A549 (cell line): ENCODE data around the gene LTK. TPM values are rescaled to one million over a fixed set of nuclear protein-coding genes. Genes with fewer than 3 reads are reported as not detected.

ENCODE experiments used
- ATAC-seq, 2 experiments: fragments of 200-7000 bp in 1 of 2; fragments of >200 bp in 1 of 2; cut with Nextera tagmentation in 1 of 2; cut with Tn5 transposase in 1 of 2; 3 replicates each; pipeline versions ENCODE4 v1.8.0 to v1.9.1; 2018 to 2020; ENCODE audit warnings: mild to moderate bottlenecking in 1 of 2, moderate library complexity in 1 of 2
- CTCF ChIA-PET: fragments of 300-600 bp; sonication (Branson Sonifier 250); formaldehyde crosslinking; extraction: SDS; loops from one replicate; lab custom pipeline; 2021; ENCODE audit warnings: antibody characterized with exemption, inconsistent platforms; lab: Yijun Ruan, JAX
- POLR2A ChIA-PET: fragments of 350-600 bp; formaldehyde crosslinking; extraction: SDS; loops from one replicate; lab custom pipeline; 2021; ENCODE audit warnings: antibody characterized with exemption, inconsistent platforms; lab: Yijun Ruan, JAX
- DNase-seq, 2 experiments: peaks; one replicate each; pipeline versions ENCODE4 v3.0.0 to v3.0.0-alpha.2; 2011 to 2016; ENCODE audit warnings: low read depth in 1 of 2, low spot score in 1 of 2
- FAIRE-seq: peaks from 2 replicates; lab custom pipeline; 2011; peaks lifted over from hg19 to GRCh38; lab: Jason Lieb, UNC
- H3K27ac ChIP-seq, 2 experiments: fragments of >200 bp; sonication (Bioruptor Twin); formaldehyde crosslinking; 3 replicates each; pipeline ENCODE4 v1.5.1; 2016 to 2017
- H3K4me1 ChIP-seq: fragments of >200 bp; sonication (Bioruptor Twin); formaldehyde crosslinking; 3 replicates; pipeline ENCODE4 v1.6.1; 2016
- H3K4me2 ChIP-seq: fragments of >200 bp; sonication (Bioruptor Twin); formaldehyde crosslinking; 3 replicates; pipeline ENCODE4 v1.6.1; 2016
- H3K4me3 ChIP-seq: fragments of >200 bp; sonication (Bioruptor Twin); formaldehyde crosslinking; 3 replicates; pipeline ENCODE4 v1.5.1; 2016
- H3K9me3 ChIP-seq: fragments of >200 bp; sonication (Bioruptor Twin); formaldehyde crosslinking; 3 replicates; pipeline ENCODE4 v1.6.1; 2016
- CEBPB ChIP-seq, 2 experiments: fragments of >200 bp in 1 of 2; sonication (Bioruptor Twin) in 1 of 2; formaldehyde crosslinking in 1 of 2; IDR thresholded peaks; 2 replicates each; pipeline ENCODE4 v1.6.1; 2012 to 2016
- CHD2 ChIP-seq: fragments of 150-350 bp; IDR thresholded peaks from 2 replicates; pipeline ENCODE4 v1.6.1; 2014; ENCODE audit warnings: low read length; ENCODE audit not compliant: partially characterized antibody
- FOSB ChIP-seq: fragments of 250-450 bp; sonication (Bioruptor Pico); IDR thresholded peaks from 2 replicates; pipeline ENCODE4 v1.5.0; 2020; ENCODE audit warnings: mild to moderate bottlenecking, moderate library complexity
- FOSL2 ChIP-seq, 2 experiments: fragments of 450-650 bp in 1 of 2; fragments of >200 bp in 1 of 2; sonication (Bioruptor Twin) in 1 of 2; formaldehyde crosslinking; IDR thresholded peaks; 2 replicates each; pipeline versions ENCODE4 v1.5.0 to v1.6.1; 2016 to 2020; ENCODE audit warnings: mild to moderate bottlenecking in 1 of 2, moderate library complexity in 1 of 2
- HDAC2 ChIP-seq: fragments of 200-600 bp; sonication (generic); IDR thresholded peaks from 2 replicates; pipeline ENCODE4 v1.6.1; 2016
- HEYL ChIP-seq: fragments of 250-450 bp; sonication (Bioruptor Pico); IDR thresholded peaks from 2 replicates; pipeline ENCODE4 v1.8.0; 2021; ENCODE audit warnings: mild to moderate bottlenecking, moderate library complexity
- KDM5A ChIP-seq: fragments of 200-600 bp; sonication (generic); IDR thresholded peaks from 2 replicates; pipeline ENCODE4 v1.6.1; 2016; ENCODE audit warnings: antibody characterized with exemption, mild to moderate bottlenecking
- NFE2L2 ChIP-seq: fragments of 150-350 bp; conservative IDR thresholded peaks from 2 replicates; pipeline ENCODE4 v1.6.1; 2014; ENCODE audit warnings: low read length
- PHF8 ChIP-seq: fragments of 200-600 bp; sonication (generic); IDR thresholded peaks from 2 replicates; pipeline ENCODE4 v1.6.1; 2016; ENCODE audit warnings: low read depth, mild to moderate bottlenecking, antibody characterized with exemption, moderate library complexity, borderline replicate concordance
- POLR2A ChIP-seq: IDR thresholded peaks from 2 replicates; pipeline ENCODE4 v1.6.1; 2012; ENCODE audit warnings: mild to moderate bottlenecking, low read length
- POLR2AphosphoS2 ChIP-seq: conservative IDR thresholded peaks from 2 replicates; pipeline ENCODE4 v1.6.1; 2012; ENCODE audit warnings: low read length, improper control_type of control experiment, inconsistent platforms
- RAD21 ChIP-seq, 2 experiments: fragments of >200 bp in 1 of 2; sonication (Bioruptor Twin) in 1 of 2; formaldehyde crosslinking in 1 of 2; IDR thresholded peaks in 1 of 2; conservative IDR thresholded peaks in 1 of 2; 2 replicates in 1 of 2; 3 replicates in 1 of 2; pipeline ENCODE4 v1.6.1; 2012 to 2018; ENCODE audit warnings: inconsistent platforms in 1 of 2
- SREBF2 ChIP-seq: fragments of 450-650 bp; IDR thresholded peaks from 2 replicates; pipeline ENCODE4 v1.6.1; 2014; ENCODE audit warnings: mild to moderate bottlenecking, moderate library complexity
- TP53 ChIP-seq: fragments of 250-450 bp; sonication (Bioruptor Pico); IDR thresholded peaks from 2 replicates; pipeline ENCODE4 v1.5.0; 2021; ENCODE audit warnings: mild to moderate bottlenecking, moderate library complexity
- ZC3H11A ChIP-seq: fragments of 450-650 bp; IDR thresholded peaks from 2 replicates; pipeline ENCODE4 v1.6.1; 2014; ENCODE audit warnings: antibody characterized with exemption, mild to moderate bottlenecking
- ZNF302 ChIP-seq: fragments of 250-450 bp; sonication (Bioruptor Pico); IDR thresholded peaks from 2 replicates; pipeline ENCODE4 v1.9.0; 2021; ENCODE audit warnings: inconsistent platforms, mild to moderate bottlenecking, moderate library complexity
- WGBS: methylation state at CpG from one replicate; pipeline ENCODE4 v1.1.6; 2017; ENCODE audit errors: missing lambda C conversion rate; 5-methylcytosine and 5-hydroxymethylcytosine counted together
- polyA plus RNA-seq, 4 experiments: library from polyadenylated mRNA; depleted of rRNA in 3 of 4; stranded (reverse); fragments of >200 nt; fragmentation: RNase III in 1 of 4; extraction: RNeasy Plus Mini Kit Qiagen cat#74134 plus additional on column Dnase treatment in 1 of 4; gene quantifications; 2 replicates in 3 of 4; 3 replicates in 1 of 4; pipeline ENCODE4 v1.2.3, GENCODE V29; 2011 to 2017
- TF ChIP-seq, protein P1 (sequence below): fragments of >200 bp; sonication (Bioruptor Twin); formaldehyde crosslinking; IDR thresholded peaks from 3 replicates; pipeline ENCODE4 v1.5.1; 2016
- TF ChIP-seq, protein P2 (sequence below): fragments of 450-650 bp; IDR thresholded peaks from 2 replicates; pipeline ENCODE4 v1.6.1; 2014; ENCODE audit warnings: antibody characterized with exemption
- TF ChIP-seq, protein P3 (sequence below): IDR thresholded peaks from 2 replicates; pipeline ENCODE4 v1.6.1; 2012

Gene LTK
- polyA plus RNA-seq, 2 of the 4 experiments (the other 2 are of a cell fraction) = 0.10 to 0.17 TPM

DNA sequence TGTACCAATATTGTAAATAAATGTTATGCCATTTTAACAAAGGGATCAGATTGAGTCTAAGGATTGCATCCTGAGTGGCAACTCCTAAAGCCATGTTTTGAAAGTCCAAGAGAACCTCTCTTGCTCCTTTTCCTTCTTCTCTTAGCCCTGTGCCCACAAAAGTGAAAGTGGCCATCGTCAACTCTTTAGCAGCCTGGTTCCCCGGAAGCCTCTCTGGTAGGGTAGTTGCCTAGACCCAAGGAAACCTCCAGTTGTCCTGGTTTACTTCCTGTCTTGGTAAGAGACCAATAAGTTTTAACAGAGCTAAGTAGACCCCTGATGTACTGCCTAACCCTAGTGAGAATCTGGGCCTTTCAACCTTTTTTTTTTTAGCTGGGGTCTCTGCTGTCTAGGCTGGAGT is 30.1 kb downstream of the LTK start:
- ATAC-seq = no peak
- Histone ChIP-seq H3K27ac (no peak overlapping the region), H3K9me3 (no peaks in the 10 kb centered on the region)
- ChIA-PET POLR2A (no interaction called here), CTCF (interaction anchor here (1.9 to 2.1 kb wide), 2 partner anchors 18 kb away, joined by 8 to 9 read pairs; no protein-coding TSS in a partner anchor)
- TF ChIP-seq POLR2AphosphoS2 = no peak
- TF ChIP-seq, all 56 proteins: peak for 0
- WGBS = 97% methylated on average over 2 of the region's 2 CpGs
- Histone ChIP-seq H3K4me1 (no peaks in the 10 kb centered on the region), H3K4me3 (no peak overlapping the region), H3K4me2 (no peak overlapping the region)
- DNase-seq = no peak
- no peak for FAIRE-seq

DNA sequence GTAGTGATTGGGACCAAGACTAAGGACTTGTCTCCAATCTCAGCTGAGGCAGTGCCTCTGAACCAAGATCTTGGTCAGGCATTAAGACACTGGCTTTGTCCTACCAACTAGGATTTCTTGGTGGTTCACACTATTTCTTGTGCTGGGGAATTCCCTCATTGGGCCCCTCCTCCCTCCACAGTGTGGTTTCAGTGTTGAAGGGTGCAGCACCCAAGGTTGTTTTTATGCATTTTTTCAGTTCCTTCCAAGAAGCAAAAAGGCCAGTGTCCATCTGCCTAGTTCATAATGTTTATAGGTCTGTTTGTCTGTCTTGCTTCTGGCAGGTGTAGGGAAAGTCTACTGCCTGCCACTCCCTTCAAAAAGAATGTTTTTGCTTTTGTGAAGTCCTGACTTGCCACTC is 30.5 kb downstream of the LTK start:
- Histone ChIP-seq H3K4me3 (no peak overlapping the region), H3K27ac (no peak overlapping the region), H3K9me3 (no peaks in the 10 kb centered on the region), H3K4me1 (no peaks in the 10 kb centered on the region), H3K4me2 (no peak overlapping the region)
- DNase-seq (no peak), FAIRE-seq (no peak), ATAC-seq (no peak)
- ChIA-PET CTCF (interaction anchor here (0.5 to 1.9 kb wide), 2 partner anchors 17 to 761 kb away, joined by 3 to 8 read pairs; no protein-coding TSS in a partner anchor), POLR2A (no interaction called here)
- TF ChIP-seq, protein P1, sequence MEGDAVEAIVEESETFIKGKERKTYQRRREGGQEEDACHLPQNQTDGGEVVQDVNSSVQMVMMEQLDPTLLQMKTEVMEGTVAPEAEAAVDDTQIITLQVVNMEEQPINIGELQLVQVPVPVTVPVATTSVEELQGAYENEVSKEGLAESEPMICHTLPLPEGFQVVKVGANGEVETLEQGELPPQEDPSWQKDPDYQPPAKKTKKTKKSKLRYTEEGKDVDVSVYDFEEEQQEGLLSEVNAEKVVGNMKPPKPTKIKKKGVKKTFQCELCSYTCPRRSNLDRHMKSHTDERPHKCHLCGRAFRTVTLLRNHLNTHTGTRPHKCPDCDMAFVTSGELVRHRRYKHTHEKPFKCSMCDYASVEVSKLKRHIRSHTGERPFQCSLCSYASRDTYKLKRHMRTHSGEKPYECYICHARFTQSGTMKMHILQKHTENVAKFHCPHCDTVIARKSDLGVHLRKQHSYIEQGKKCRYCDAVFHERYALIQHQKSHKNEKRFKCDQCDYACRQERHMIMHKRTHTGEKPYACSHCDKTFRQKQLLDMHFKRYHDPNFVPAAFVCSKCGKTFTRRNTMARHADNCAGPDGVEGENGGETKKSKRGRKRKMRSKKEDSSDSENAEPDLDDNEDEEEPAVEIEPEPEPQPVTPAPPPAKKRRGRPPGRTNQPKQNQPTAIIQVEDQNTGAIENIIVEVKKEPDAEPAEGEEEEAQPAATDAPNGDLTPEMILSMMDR = no peak
- TF ChIP-seq, protein P2, sequence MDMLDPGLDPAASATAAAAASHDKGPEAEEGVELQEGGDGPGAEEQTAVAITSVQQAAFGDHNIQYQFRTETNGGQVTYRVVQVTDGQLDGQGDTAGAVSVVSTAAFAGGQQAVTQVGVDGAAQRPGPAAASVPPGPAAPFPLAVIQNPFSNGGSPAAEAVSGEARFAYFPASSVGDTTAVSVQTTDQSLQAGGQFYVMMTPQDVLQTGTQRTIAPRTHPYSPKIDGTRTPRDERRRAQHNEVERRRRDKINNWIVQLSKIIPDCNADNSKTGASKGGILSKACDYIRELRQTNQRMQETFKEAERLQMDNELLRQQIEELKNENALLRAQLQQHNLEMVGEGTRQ = no peak
- TF ChIP-seq ZNF302 (no peak), TP53 (no peak), SREBF2 (no peak), NFE2L2 (no peak), CHD2 (no peak), POLR2AphosphoS2 (no peak), KDM5A (no peak), ZC3H11A (no peak), HEYL (CRISPR knock-in tag) (no peak), HDAC2 (no peak)
- TF ChIP-seq, protein P3, sequence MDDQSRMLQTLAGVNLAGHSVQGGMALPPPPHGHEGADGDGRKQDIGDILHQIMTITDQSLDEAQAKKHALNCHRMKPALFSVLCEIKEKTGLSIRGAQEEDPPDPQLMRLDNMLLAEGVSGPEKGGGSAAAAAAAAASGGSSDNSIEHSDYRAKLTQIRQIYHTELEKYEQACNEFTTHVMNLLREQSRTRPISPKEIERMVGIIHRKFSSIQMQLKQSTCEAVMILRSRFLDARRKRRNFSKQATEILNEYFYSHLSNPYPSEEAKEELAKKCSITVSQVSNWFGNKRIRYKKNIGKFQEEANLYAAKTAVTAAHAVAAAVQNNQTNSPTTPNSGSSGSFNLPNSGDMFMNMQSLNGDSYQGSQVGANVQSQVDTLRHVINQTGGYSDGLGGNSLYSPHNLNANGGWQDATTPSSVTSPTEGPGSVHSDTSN = no peak

DNA sequence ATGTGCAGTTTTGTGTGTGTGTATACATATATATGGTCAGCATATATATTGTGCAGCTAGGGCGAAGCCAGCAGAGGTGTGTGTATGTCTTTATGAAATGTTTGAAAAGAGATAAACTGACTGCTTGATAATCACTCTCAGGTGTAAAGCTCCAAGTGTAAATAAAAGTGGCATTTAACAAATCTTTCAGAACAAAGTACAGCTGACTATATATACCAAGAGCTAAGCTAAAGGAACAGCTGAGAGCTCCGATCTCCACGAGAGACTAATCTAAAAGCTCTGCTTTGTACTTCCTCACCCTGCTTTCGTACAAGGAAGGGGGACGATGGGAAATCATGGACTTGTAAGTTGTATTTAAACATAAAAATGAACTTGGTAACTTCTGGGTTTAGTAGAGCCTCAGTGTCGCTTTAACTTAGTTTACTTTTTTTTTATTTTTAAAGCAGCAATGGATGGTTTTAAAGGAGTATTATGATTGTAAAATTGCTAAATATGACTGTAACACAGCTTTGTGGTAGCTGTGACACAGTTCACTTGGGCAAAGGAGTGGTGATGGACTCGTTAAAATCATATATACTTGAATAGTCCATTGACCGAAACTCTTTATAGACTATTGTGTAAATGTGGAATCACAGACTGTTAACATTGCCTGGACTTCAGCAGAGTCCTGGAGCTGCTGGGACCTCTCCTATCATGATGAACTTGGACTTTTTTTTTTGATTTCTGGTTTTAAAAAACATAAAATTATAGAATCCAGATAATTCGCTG is 31.3 kb downstream of the LTK start:
- POLR2A ChIA-PET = interaction anchor here (0.5 kb wide), 1 partner anchor 1826 kb away, joined by 4 read pairs; no protein-coding TSS in a partner anchor
- Histone ChIP-seq H3K4me1 (peaks cover 5% of the 10 kb centered on the region; the same call in 2 of the 3 replicates), H3K4me3 (no peak overlapping the region), H3K27ac (no peak overlapping the region), H3K4me2 (no peak overlapping the region)
- 92% methylated on average over 9 of the region's 9 CpGs for WGBS
- ATAC-seq = no peak
- DNase-seq = no peak
- FAIRE-seq = no peak
- no peak for TF ChIP-seq PHF8
- TF ChIP-seq RAD21 (conservative IDR thresholded peaks at IDR 0.05 in 1 of 2, IDR thresholded peaks at IDR 0.05 in 1 of 2) = no peak
- no peak for TF ChIP-seq FOSB
- TF ChIP-seq HDAC2 = no peak
- TF ChIP-seq POLR2A = no peak
- no peak for TF ChIP-seq CEBPB (IDR thresholded peaks at IDR 0.05)
- TF ChIP-seq, protein P2 = no peak
- no peak for TF ChIP-seq FOSL2 (IDR thresholded peaks at IDR 0.05)
- no peak for TF ChIP-seq FOSL2 (CRISPR knock-in tag; IDR thresholded peaks at IDR 0.05)
- TF ChIP-seq, all 56 proteins: peak for 0
- no peaks in the 10 kb centered on the region for H3K9me3 ChIP-seq
- CTCF ChIA-PET = interaction anchor here (0.5 to 1.9 kb wide), 4 partner anchors 13 to 760 kb away, joined by 3 to 8 read pairs (median 3); no protein-coding TSS in a partner anchor
